Measurements from ENCODE around the gene ZYG11A.
A peak's percentile ranks its signal among the peaks of the same experiment; 100 is the strongest.

ZYG11A gene

GRCh38 chr1:52904208-52904926, 61.8 kb downstream of the ZYG11A start:
- no peak for FAIRE-seq
- TF ChIP-seq POLR2A (IDR thresholded peaks at IDR 0.05; ENCODE audit: low read depth, low read length) = no peak
- DNase-seq (ENCODE audit: insufficient read length, low spot score) = no peak

GRCh38 chr1:52904927-52905698, 62.6 kb downstream of the ZYG11A start:
- DNase-seq (ENCODE audit: insufficient read length, low spot score) = peak; percentile 76
- no peak for TF ChIP-seq POLR2A (IDR thresholded peaks at IDR 0.05; ENCODE audit: low read depth, low read length)
- FAIRE-seq = no peak

- no peak for FAIRE-seq
- no peak for DNase-seq (ENCODE audit: insufficient read length, low spot score)
- TF ChIP-seq POLR2A (IDR thresholded peaks at IDR 0.05; ENCODE audit: low read depth, low read length) = no peak
Measured at GRCh38 chr1:52906135-52906603, 63.6 kb downstream of the ZYG11A start.

GRCh38 chr1:52907068-52907811, 64.7 kb downstream of the ZYG11A start:
- FAIRE-seq (no peak), DNase-seq (ENCODE audit: insufficient read length, low spot score) (no peak)
- no peak for TF ChIP-seq POLR2A (IDR thresholded peaks at IDR 0.05; ENCODE audit: low read depth, low read length)

GRCh38 chr1:52907812-52908153, 65.2 kb downstream of the ZYG11A start:
- no peak for TF ChIP-seq POLR2A (IDR thresholded peaks at IDR 0.05; ENCODE audit: low read depth, low read length)
- DNase-seq (ENCODE audit: insufficient read length, low spot score) (no peak), FAIRE-seq (no peak)

- FAIRE-seq (no peak), DNase-seq (ENCODE audit: insufficient read length, low spot score) (no peak)
- no peak for TF ChIP-seq POLR2A (IDR thresholded peaks at IDR 0.05; ENCODE audit: low read depth, low read length)
Measured at GRCh38 chr1:52911541-52911940, 69.0 kb downstream of the ZYG11A start.

- DNase-seq (ENCODE audit: insufficient read length, low spot score) (no peak), FAIRE-seq (no peak)
- no peak for TF ChIP-seq POLR2A (IDR thresholded peaks at IDR 0.05; ENCODE audit: low read depth, low read length)
Measured at GRCh38 chr1:52913014-52913413, 70.5 kb downstream of the ZYG11A start.

GRCh38 chr1:52913537-52913936, 71.0 kb downstream of the ZYG11A start:
- FAIRE-seq (no peak), DNase-seq (ENCODE audit: insufficient read length, low spot score) (no peak)
- TF ChIP-seq POLR2A (IDR thresholded peaks at IDR 0.05; ENCODE audit: low read depth, low read length) = no peak

GRCh38 chr1:52914463-52914862, 71.9 kb downstream of the ZYG11A start:
- TF ChIP-seq POLR2A (IDR thresholded peaks at IDR 0.05; ENCODE audit: low read depth, low read length) = no peak
- DNase-seq (ENCODE audit: insufficient read length, low spot score) (no peak), FAIRE-seq (no peak)

- TF ChIP-seq POLR2A (IDR thresholded peaks at IDR 0.05; ENCODE audit: low read depth, low read length) = no peak
- DNase-seq (ENCODE audit: insufficient read length, low spot score) (no peak), FAIRE-seq (no peak)
Measured at GRCh38 chr1:52915211-52915854, 72.8 kb downstream of the ZYG11A start.

- DNase-seq (ENCODE audit: insufficient read length, low spot score) = no peak
- no peak for TF ChIP-seq POLR2A (IDR thresholded peaks at IDR 0.05; ENCODE audit: low read depth, low read length)
- no peak for FAIRE-seq
Measured at GRCh38 chr1:52915855-52916220, 73.3 kb downstream of the ZYG11A start.

- no peak for TF ChIP-seq POLR2A (IDR thresholded peaks at IDR 0.05; ENCODE audit: low read depth, low read length)
- FAIRE-seq (no peak), DNase-seq (ENCODE audit: insufficient read length, low spot score) (no peak)
Measured at GRCh38 chr1:52916241-52916975, 73.8 kb downstream of the ZYG11A start.

- DNase-seq (ENCODE audit: insufficient read length, low spot score) (no peak), FAIRE-seq (no peak)
- no peak for TF ChIP-seq POLR2A (IDR thresholded peaks at IDR 0.05; ENCODE audit: low read depth, low read length)
Measured at GRCh38 chr1:52917156-52917555, 74.6 kb downstream of the ZYG11A start.

Data from H54 (cell line).